NCI-H2107 (cell line): ENCODE measurements around the gene PRKN.

Source experiments
- DNase-seq: peaks from one replicate; lab custom pipeline; 2025; lab: John Stamatoyannopoulos, UW

Gene PRKN

GRCh38 chr6:161303628-161304340, 1423.8 kb downstream of the PRKN start:
- DNase-seq = no peak

DNA sequence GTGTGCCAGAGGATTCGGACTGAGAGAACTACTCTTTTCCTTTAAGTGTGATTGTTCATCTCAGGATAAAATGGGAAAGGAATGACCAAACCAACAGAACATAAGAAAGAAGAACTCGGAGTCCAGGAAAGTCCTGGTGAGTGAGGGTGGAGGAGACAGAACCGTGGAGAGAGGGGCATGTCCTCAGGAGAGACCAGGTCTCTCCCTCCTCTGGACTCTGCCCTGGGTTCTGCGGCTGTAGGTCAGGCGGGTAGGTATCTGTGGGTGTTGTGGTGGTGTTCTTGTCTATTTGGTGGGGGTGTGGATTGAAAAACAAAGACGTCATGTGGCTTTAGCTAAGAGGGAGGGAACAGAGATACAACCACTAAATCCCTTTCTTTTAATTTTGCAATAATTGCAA, 1424.6 kb downstream of the PRKN start:
- DNase-seq = no peak

GRCh38 chr6:161301338-161301737, 1426.2 kb downstream of the PRKN start:
- DNase-seq = no peak

GRCh38 chr6:161300823-161301222, 1426.7 kb downstream of the PRKN start:
- DNase-seq = no peak

DNA sequence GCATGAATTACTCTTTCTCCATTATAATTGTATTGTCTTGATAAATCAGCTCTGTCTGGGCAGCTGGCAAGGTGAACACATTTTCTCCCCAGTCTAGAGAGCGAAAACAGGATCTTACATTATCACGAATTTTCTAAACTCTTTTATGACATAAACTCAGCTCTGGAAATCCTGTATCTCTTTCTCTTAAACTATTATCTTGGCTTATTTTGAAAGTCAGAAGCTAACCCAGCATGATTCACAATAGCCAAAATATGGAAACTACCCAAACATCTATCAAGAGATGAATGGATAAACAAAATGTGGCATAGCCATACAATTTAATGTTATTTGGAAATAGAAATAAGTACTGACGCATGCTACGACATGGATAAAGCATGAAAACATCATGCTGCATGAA, 1427.8 kb downstream of the PRKN start:
- DNase-seq = no peak
